K562 (cell line): ENCODE data around the gene FHIT.

Source experiments
- E2F5 ChIP-seq: sonication (generic); formaldehyde crosslinking; IDR thresholded peaks from 2 replicates; pipeline ENCODE4 v1.8.0; 2022; ENCODE audit warnings: mild to moderate bottlenecking, missing genetic modification reagents
- FOS ChIP-seq: IDR thresholded peaks from 3 replicates; pipeline ENCODE4 v1.6.1; 2011; ENCODE audit not compliant: insufficient read length; ENCODE audit errors: extremely low read depth
- GABPB1 ChIP-seq: sonication (generic); formaldehyde crosslinking; IDR thresholded peaks from 2 replicates; pipeline ENCODE4 v1.8.0; 2022; ENCODE audit warnings: mild to moderate bottlenecking, missing genetic modification reagents
- PATZ1 ChIP-seq: fragments of 250-450 bp; sonication (Bioruptor Pico); IDR thresholded peaks from 2 replicates; pipeline ENCODE4 v1.5.0; 2020; ENCODE audit warnings: mild to moderate bottlenecking, borderline replicate concordance
- RAD51 ChIP-seq: fragments of 450-650 bp; IDR thresholded peaks from 2 replicates; pipeline ENCODE4 v1.7.1; 2016; ENCODE audit warnings: low read depth, mild to moderate bottlenecking, borderline replicate concordance
- RBM22 ChIP-seq: fragments of 200-400 bp; formaldehyde crosslinking; IDR thresholded peaks from 2 replicates; pipeline ENCODE4 v1.6.1; 2018; ENCODE audit warnings: low read length, low read depth; ENCODE audit not compliant: poor library complexity, severe bottlenecking
- REST ChIP-seq, 2 experiments: fragments of 450-650 bp; formaldehyde crosslinking in 1 of 2; IDR thresholded peaks; 2 replicates each; pipeline versions ENCODE4 v1.4.0 to v1.6.1; 2014 to 2020; ENCODE audit warnings: mild to moderate bottlenecking in 2 of 2, borderline replicate concordance in 1 of 2, low read depth in 1 of 2
- SIN3B ChIP-seq: fragments of 450-650 bp; IDR thresholded peaks from 2 replicates; pipeline ENCODE4 v1.6.1; 2017; ENCODE audit warnings: low read depth, mild to moderate bottlenecking, moderate library complexity
- SREBF2 ChIP-seq: sonication (generic); formaldehyde crosslinking; IDR thresholded peaks from 2 replicates; pipeline ENCODE4 v1.4.0; 2020; ENCODE audit warnings: mild to moderate bottlenecking, missing genetic modification reagents
- TBP ChIP-seq: optimal IDR thresholded peaks from 2 replicates; pipeline ENCODE3; 2011; ENCODE audit warnings: low read depth, low read length, improper control_type of control experiment
- TSC22D4 ChIP-seq: fragments of 450-650 bp; IDR thresholded peaks from 2 replicates; pipeline ENCODE4 v1.6.1; 2016; ENCODE audit warnings: missing genetic modification characterization, missing biosample characterization, control low read depth
- YY1 ChIP-seq, 3 experiments: IDR thresholded peaks; 2 replicates each; pipeline ENCODE4 v1.6.1; 2011; ENCODE audit warnings: low read length in 2 of 3, mild to moderate bottlenecking in 2 of 3, moderate library complexity in 2 of 3, borderline replicate concordance in 1 of 3, control low read depth in 1 of 3, low read depth in 1 of 3; ENCODE audit not compliant: insufficient read depth in 3 of 3, insufficient replicate concordance in 2 of 3, control insufficient read depth in 1 of 3, insufficient read length in 1 of 3; ENCODE audit errors: extremely low read depth in 1 of 3
- ZNF398 ChIP-seq: fragments of 250-450 bp; sonication (Bioruptor Pico); IDR thresholded peaks from 2 replicates; pipeline ENCODE4 v1.8.0; 2021; ENCODE audit warnings: moderate library complexity, mild to moderate bottlenecking, inconsistent platforms
- ZNF696 ChIP-seq: fragments of 250-450 bp; sonication (Bioruptor Pico); conservative IDR thresholded peaks from 2 replicates; pipeline ENCODE4 v1.4.0; 2020; ENCODE audit warnings: mild to moderate bottlenecking, moderate library complexity

- TF ChIP-seq GABPB1: no peak
- no peak for TF ChIP-seq YY1 (IDR thresholded peaks at IDR 0.05; ENCODE audit: borderline replicate concordance in 1 of 3, control insufficient read depth in 1 of 3, extremely low read depth in 1 of 3, insufficient read depth in 3 of 3, insufficient read length in 1 of 3, insufficient replicate concordance in 2 of 3, low read depth in 1 of 3, low read length in 2 of 3)
- no peak for TF ChIP-seq PATZ1 (CRISPR knock-in tag)
- TF ChIP-seq TBP: no peak
- TF ChIP-seq ZNF398 (CRISPR knock-in tag): no peak
- TF ChIP-seq REST (IDR thresholded peaks at IDR 0.05; ENCODE audit: borderline replicate concordance): no peak
- TF ChIP-seq REST (CRISPR knock-in tag; IDR thresholded peaks at IDR 0.05; ENCODE audit: low read depth): no peak
- TF ChIP-seq SIN3B: no peak
- TF ChIP-seq E2F5 (CRISPR knock-in tag): no peak
- no peak for TF ChIP-seq RBM22
- TF ChIP-seq ZNF696 (CRISPR knock-in tag): no peak
- TF ChIP-seq SREBF2 (CRISPR knock-in tag): no peak
- TF ChIP-seq RAD51: no peak
- TF ChIP-seq FOS: no peak
- no peak for TF ChIP-seq TSC22D4
Measured at GRCh38 chr3:59873576-59874230, 1377.5 kb downstream of the FHIT start.
